Measurements from ENCODE around the gene SFXN2.

GRCh38 chr10:102721954-102722353, 7.5 kb downstream of the SFXN2 start:
- TF ChIP-seq GATA3 (IDR thresholded peaks at IDR 0.05; ENCODE audit: low read depth, low read length) (no peak), GATA2 (IDR thresholded peaks at IDR 0.05; ENCODE audit: low read depth, low read length) (no peak)

Data from SH-SY5Y (cell line).